CD4-positive, CD25-positive, alpha-beta regulatory T cell (primary cell): ENCODE results near the gene PHC2. TPM values are rescaled to one million over a fixed set of nuclear protein-coding genes. Genes with fewer than 3 reads are reported as not detected.
A peak's percentile ranks its signal among the peaks of the same experiment; 100 is the strongest.

Experiments
- ATAC-seq, 2 donors: fragments of 150-1000 bp; cut with Tn5 transposase; one replicate each; pipeline ENCODE4 v1.10.0; 2021; ENCODE audit warnings: low read depth in 2 of 2, moderate number of reproducible peaks in 2 of 2, moderate library complexity in 1 of 2
- DNase-seq, 3 donors: peaks; one replicate each; pipeline versions ENCODE4 v3.0.0 to v3.0.0-alpha.2; 2012 to 2022; ENCODE audit warnings: mixed read lengths in 1 of 3
- H3K27ac ChIP-seq: one replicate; pipeline ENCODE4 v1.7.0; 2013; ENCODE audit warnings: mild to moderate bottlenecking, low read length; ENCODE audit not compliant: insufficient read depth, poor library complexity, severe bottlenecking
- H3K27me3 ChIP-seq: one replicate; pipeline ENCODE4 v1.7.0; 2013; ENCODE audit warnings: low read length; ENCODE audit not compliant: control insufficient read depth, insufficient read depth
- H3K36me3 ChIP-seq: one replicate; pipeline ENCODE4 v1.7.0; 2013; ENCODE audit warnings: mild to moderate bottlenecking, low read length, moderate library complexity; ENCODE audit not compliant: control insufficient read depth, insufficient read depth
- H3K4me1 ChIP-seq: 2 replicates; pipeline ENCODE4 v1.7.0; 2013; ENCODE audit warnings: mild to moderate bottlenecking, low read length; ENCODE audit not compliant: insufficient read depth, control insufficient read depth, poor library complexity, severe bottlenecking
- H3K4me3 ChIP-seq: one replicate; pipeline ENCODE4 v1.7.0; 2013; ENCODE audit warnings: low read depth, mild to moderate bottlenecking, low read length, moderate library complexity
- H3K9me3 ChIP-seq, 2 experiments: 1 replicate in 1 of 2; 2 replicates in 1 of 2; pipeline ENCODE4 v1.7.0; 2013; ENCODE audit warnings: low read length in 2 of 2, mild to moderate bottlenecking in 1 of 2, moderate library complexity in 1 of 2; ENCODE audit not compliant: control insufficient read depth in 2 of 2
- H3K27ac Mint-ChIP-seq, 3 donors: one replicate each; pipeline ENCODE4 v1.8.0; 2020 to 2022; ENCODE audit warnings: mild to moderate bottlenecking in 3 of 3, mixed read lengths in 3 of 3, moderate library complexity in 2 of 3
- H3K27me3 Mint-ChIP-seq: one replicate; pipeline ENCODE4 v1.8.0; 2022; ENCODE audit warnings: mild to moderate bottlenecking, mixed read lengths
- H3K36me3 Mint-ChIP-seq: one replicate; pipeline ENCODE4 v1.8.0; 2020; ENCODE audit warnings: mixed read lengths
- H3K4me1 Mint-ChIP-seq, 4 donors: one replicate each; pipeline ENCODE4 v1.8.0; 2020 to 2022; ENCODE audit warnings: mixed read lengths in 4 of 4, mild to moderate bottlenecking in 1 of 4
- H3K4me3 Mint-ChIP-seq, 4 donors: one replicate each; pipeline ENCODE4 v1.8.0; 2020 to 2022; ENCODE audit warnings: mild to moderate bottlenecking in 4 of 4, mixed read lengths in 4 of 4, moderate library complexity in 3 of 4
- H3K9me3 Mint-ChIP-seq, 7 donors: one replicate each; pipeline ENCODE4 v1.8.0; 2020 to 2022; ENCODE audit warnings: mixed read lengths in 7 of 7, mild to moderate bottlenecking in 3 of 7, moderate library complexity in 2 of 7
- polyA plus RNA-seq, 4 donors: library from polyadenylated mRNA; unstranded; fragments of 300-500 nt; fragmentation: Illumina TruSeq; gene quantifications; one replicate each; pipeline ENCODE4 v1.2.3, GENCODE V29; 2021
- total RNA-seq: library from RNA; stranded (reverse); gene quantifications from one replicate; pipeline ENCODE4 v1.2.3, GENCODE V29; 2022

Gene PHC2
- total and polyA plus RNA-seq, 5 donors from 2014 or later: 9.7 to 34.8 (median 20.7) TPM

DNA sequence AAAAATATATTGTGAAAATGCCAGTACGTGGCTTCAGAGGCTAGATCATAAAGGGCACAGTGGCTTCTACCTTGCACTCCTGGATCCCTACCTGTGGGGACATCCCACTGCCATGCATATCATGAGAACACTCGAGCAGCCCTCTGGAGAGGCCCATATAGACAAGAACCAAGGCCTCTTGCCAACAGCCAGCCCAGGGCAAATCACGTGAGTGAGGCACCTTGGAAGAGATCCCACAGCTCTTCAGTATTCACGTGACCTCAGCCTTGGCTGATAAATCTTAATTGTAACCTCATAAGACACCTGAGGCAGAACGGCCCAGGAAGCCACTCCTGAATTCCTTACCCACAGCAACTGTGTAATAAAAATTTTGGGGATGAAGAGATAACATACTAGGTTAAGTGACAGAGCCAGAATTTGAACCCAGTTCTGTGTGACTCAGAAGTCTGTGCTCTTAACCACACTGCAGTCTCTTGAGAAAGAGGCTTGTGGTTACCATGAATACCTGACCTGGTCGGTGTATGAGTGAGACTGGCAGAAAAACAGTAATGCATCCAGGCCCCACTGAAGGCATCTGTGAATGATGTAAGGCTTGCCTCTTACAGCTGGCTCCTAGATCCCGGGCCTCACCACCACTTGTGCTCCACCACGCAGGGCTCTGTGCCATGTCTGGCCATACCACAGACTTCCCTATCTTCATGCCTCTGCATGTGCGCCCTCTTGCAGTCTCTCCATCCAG lies 103.1 kb downstream of the PHC2 start:
- no peaks in the 10 kb centered on the region for H3K9me3 Mint-ChIP-seq
- no peaks in the 10 kb centered on the region for H3K9me3 ChIP-seq
- H3K4me3 ChIP-seq: no peak overlapping the region
- H3K36me3 ChIP-seq: peaks cover 92% of the 10 kb centered on the region
- DNase-seq (no peak), ATAC-seq (no peak)
- no peaks in the 10 kb centered on the region for H3K4me1 Mint-ChIP-seq
- no peak overlapping the region for H3K27ac Mint-ChIP-seq
- H3K4me1 ChIP-seq: no peaks in the 10 kb centered on the region
- no peaks in the 10 kb centered on the region for H3K27me3 Mint-ChIP-seq
- H3K27me3 ChIP-seq: no peaks in the 10 kb centered on the region
- H3K4me3 Mint-ChIP-seq: no peak overlapping the region
- H3K27ac ChIP-seq: no peak overlapping the region
- H3K36me3 Mint-ChIP-seq: peaks cover 48% of the 10 kb centered on the region

DNA sequence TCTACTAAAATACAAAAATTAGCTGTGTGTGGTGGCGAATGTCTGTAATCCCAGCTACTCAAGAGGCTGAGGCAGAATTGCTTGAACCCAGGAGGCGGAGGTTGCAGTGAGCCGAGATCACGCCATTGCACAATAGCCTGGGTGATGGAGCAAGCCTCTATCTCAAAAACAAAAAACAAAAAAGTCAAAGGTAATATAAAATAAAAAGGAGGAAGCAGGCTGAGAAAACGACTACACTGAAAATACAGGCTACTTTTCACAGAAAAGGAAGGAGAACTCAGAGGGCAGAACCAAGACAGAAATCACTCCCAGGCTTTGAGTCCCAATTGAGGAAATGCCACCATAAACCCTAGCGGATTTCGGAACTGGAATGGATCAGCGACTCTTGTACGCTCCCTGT lies 104.1 kb downstream of the PHC2 start:
- Mint-ChIP-seq H3K27me3 (no peaks in the 10 kb centered on the region), H3K4me1 (no peaks in the 10 kb centered on the region), H3K27ac (no peak overlapping the region), H3K4me3 (no peak overlapping the region), H3K36me3 (peaks cover 43% of the 10 kb centered on the region), H3K9me3 (no peaks in the 10 kb centered on the region)
- Histone ChIP-seq H3K4me1 (no peaks in the 10 kb centered on the region), H3K27ac (no peak overlapping the region), H3K4me3 (no peak overlapping the region), H3K27me3 (no peaks in the 10 kb centered on the region), H3K36me3 (peaks cover 83% of the 10 kb centered on the region), H3K9me3 (no peaks in the 10 kb centered on the region)
- ATAC-seq: no peak
- no peak for DNase-seq

DNA sequence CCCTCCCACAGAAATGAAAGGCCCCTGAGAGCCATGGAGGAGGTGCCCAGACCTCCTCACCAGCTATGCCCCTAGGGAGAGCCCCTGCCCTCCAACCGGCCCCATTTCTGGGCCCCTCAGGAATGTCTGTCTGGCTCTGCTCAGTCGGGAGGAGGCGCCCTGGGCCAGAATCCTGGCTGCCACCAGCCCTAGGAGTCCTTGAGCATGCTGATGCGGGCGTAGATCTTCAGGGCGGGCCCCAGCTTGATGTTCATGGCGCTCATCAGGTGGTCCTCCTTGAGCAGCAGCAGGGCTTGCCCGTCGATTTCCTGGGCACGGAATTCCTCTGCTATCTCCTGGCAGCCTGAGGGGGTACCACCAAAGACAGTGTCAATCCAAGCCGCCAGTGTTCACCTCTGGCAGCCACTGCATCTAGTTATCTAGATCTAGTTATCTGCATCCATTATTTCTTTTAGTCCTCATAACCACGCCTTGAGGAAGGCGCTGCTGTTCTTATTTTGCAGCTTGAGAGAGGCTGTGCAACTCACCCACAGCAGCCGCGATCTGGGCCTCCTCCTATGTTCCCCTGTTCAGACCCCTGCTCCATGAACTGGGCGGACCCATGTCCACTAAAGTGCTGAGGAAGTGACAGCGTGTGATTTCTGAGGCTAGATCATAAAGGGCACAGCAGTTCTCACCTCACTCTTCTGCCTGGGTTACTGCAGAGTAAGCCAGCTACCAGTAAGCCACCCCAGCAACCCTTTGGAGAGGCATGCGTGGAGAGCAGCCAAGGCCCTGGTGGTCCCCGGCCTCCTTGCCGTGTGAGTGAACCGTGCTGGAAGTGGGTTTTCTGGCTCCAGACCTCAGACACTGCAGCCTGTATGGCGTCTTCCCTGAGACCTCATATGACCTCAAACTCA lies 106.0 kb downstream of the PHC2 start:
- peaks cover 38% of the 10 kb centered on the region for H3K36me3 Mint-ChIP-seq
- no peaks in the 10 kb centered on the region for H3K27me3 ChIP-seq
- no peaks in the 10 kb centered on the region for H3K4me1 ChIP-seq
- H3K4me3 ChIP-seq: no peak overlapping the region
- no peak overlapping the region for H3K4me3 Mint-ChIP-seq
- H3K9me3 ChIP-seq: no peaks in the 10 kb centered on the region
- peaks cover 64% of the 10 kb centered on the region for H3K36me3 ChIP-seq
- no peaks in the 10 kb centered on the region for H3K9me3 Mint-ChIP-seq
- no peak overlapping the region for H3K27ac ChIP-seq
- H3K27me3 Mint-ChIP-seq: no peaks in the 10 kb centered on the region
- no peak overlapping the region for H3K27ac Mint-ChIP-seq
- ATAC-seq: no peak
- no peaks in the 10 kb centered on the region for H3K4me1 Mint-ChIP-seq
- DNase-seq: no peak

DNA sequence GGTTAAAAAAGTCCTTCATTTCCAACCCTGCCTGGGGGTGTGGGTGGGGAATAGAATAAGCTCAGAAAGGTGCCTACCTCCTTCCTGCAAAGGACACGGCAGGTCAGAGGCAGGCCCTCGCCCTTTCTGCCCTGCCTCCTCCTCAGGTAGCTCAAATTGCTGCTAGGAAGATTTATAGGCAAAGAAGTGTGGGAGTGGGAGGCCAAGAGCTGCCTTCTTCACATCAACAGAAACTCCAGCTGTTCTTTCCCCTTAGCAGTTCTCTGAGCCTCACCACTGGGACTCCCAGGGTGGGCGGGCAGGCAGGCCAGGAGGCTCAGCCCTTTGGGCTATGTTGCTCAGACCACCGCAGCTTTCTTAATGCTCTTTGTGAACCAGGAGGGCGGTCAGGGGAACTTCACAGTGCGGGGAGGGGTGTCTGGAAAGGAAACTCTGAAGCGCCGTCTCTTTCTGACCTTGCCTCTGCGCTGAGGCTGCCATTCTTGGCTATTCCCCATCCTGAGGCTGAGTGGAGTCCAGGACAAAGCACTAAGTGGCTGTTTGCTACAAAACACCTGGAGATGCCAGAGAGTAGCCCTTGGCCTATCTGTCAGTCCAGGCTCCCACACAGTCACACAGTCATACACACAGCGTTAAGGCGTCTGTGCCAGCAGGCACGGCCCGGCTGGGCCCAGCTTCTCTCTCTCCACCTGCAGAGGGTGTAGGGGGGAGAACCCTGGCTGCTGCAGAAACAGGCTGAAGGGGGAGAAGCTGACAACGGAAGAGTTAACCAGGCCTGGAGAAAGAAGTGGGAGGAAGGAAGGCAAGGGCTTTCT lies 107.0 kb downstream of the PHC2 start:
- H3K9me3 Mint-ChIP-seq: no peaks in the 10 kb centered on the region
- no peaks in the 10 kb centered on the region for H3K4me1 ChIP-seq
- H3K4me3 ChIP-seq: no peak overlapping the region
- DNase-seq (no peak), ATAC-seq (no peak)
- no peak overlapping the region for H3K27ac ChIP-seq
- no peaks in the 10 kb centered on the region for H3K4me1 Mint-ChIP-seq
- H3K27me3 Mint-ChIP-seq: no peaks in the 10 kb centered on the region
- H3K27me3 ChIP-seq: no peaks in the 10 kb centered on the region
- H3K4me3 Mint-ChIP-seq: no peak overlapping the region
- H3K36me3 ChIP-seq: peaks cover 54% of the 10 kb centered on the region
- no peak overlapping the region for H3K27ac Mint-ChIP-seq
- H3K36me3 Mint-ChIP-seq: peaks cover 30% of the 10 kb centered on the region
- H3K9me3 ChIP-seq: no peaks in the 10 kb centered on the region

DNA sequence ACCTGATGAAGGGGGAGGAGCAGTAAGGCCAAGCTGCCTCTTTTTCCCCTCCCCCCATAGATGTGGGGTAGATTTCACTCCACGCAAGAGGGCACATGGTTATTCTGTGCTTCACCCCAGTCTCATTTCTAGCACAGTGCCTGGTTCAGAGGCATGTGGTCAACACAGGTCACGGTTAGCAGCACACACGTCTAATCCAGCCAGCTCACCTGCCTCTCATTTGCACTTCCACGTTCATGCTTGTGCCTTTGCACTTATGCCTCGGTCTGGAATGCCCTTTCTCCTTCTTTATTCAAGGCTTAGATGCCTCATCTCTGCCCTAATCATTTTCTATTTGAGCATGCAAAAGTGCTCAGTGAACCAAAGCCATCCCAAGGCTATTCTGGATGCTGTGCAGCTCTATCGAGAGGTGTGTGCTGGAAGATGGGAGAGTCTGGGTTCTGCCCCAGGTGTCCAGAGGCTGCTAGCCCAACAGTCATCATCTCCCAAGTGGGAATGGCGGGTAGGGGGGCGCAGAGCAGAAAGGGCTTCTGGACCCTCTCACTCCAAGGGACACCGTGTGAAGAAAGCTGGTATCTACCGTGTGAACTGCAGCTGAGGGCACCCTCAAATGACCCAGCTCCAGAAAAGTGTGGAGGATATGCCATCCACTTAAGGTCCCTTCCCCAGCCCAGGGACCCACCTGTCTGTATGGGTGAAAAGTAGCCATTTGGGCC lies 107.9 kb downstream of the PHC2 start:
- H3K36me3 ChIP-seq: peaks cover 45% of the 10 kb centered on the region
- H3K4me3 Mint-ChIP-seq: no peak overlapping the region
- H3K27ac Mint-ChIP-seq: no peak overlapping the region
- H3K36me3 Mint-ChIP-seq: peaks cover 23% of the 10 kb centered on the region
- H3K4me3 ChIP-seq: no peak overlapping the region
- H3K4me1 Mint-ChIP-seq: no peaks in the 10 kb centered on the region
- no peaks in the 10 kb centered on the region for H3K27me3 Mint-ChIP-seq
- ATAC-seq (no peak), DNase-seq (no peak)
- H3K27ac ChIP-seq: no peak overlapping the region
- H3K27me3 ChIP-seq: no peaks in the 10 kb centered on the region
- no peaks in the 10 kb centered on the region for H3K9me3 ChIP-seq
- H3K9me3 Mint-ChIP-seq: peaks cover 0 to 1% (median 0%) of the 10 kb centered on the region in 7 donors
- no peaks in the 10 kb centered on the region for H3K4me1 ChIP-seq

DNA sequence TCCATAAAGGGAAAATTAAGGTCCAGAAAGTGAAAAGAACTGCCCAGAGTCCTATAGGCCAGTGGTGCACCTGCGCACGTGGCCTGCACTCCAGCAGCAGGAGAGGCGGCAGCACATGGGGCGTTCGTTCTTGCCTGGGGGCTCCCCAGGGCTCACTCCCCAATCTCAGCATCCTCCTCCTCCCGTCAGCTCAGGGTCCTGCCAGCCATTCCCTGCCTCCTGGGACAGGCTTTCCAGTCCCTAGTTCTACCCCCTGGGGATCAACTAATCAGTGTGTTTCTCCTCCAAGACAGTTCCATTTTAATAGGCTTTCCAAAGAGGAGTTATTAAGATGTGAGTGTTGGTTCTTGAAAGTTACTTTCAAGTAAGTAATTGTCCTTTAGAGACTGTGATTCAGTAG lies 108.8 kb downstream of the PHC2 start:
- H3K9me3 ChIP-seq: no peaks in the 10 kb centered on the region
- ATAC-seq (no peak), DNase-seq (no peak)
- H3K27ac Mint-ChIP-seq: no peak overlapping the region
- H3K36me3 ChIP-seq: peaks cover 36% of the 10 kb centered on the region
- H3K4me3 Mint-ChIP-seq: no peak overlapping the region
- no peak overlapping the region for H3K4me3 ChIP-seq
- no peaks in the 10 kb centered on the region for H3K27me3 Mint-ChIP-seq
- H3K4me1 ChIP-seq: no peaks in the 10 kb centered on the region
- no peaks in the 10 kb centered on the region for H3K4me1 Mint-ChIP-seq
- H3K27me3 ChIP-seq: no peaks in the 10 kb centered on the region
- H3K9me3 Mint-ChIP-seq: peaks cover 0 to 1% (median 0%) of the 10 kb centered on the region in 7 donors
- H3K36me3 Mint-ChIP-seq: peaks cover 23% of the 10 kb centered on the region
- H3K27ac ChIP-seq: no peak overlapping the region

DNA sequence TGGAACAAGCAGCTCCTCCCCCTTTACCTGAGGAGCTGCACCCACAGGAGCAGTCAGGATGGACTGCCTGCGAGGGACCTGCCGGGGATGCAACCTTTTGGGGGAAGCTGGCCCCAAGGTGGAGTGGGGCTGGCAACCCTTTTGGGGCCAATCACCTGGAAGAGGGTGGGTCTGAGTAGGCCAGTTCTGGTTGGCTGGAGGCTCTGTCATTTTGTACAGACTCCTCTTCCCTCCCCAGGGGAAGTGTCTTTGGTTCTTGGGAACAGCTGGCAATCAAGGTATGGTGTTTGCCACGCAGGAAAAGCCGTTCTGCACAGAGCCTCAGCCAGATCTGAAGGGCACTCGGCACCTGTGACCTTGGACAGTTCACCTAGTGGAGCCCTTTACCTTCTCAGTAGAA lies 109.7 kb downstream of the PHC2 start:
- Histone ChIP-seq H3K27me3 (no peaks in the 10 kb centered on the region), H3K4me3 (no peak overlapping the region), H3K27ac (no peak overlapping the region), H3K36me3 (peaks cover 27% of the 10 kb centered on the region), H3K9me3 (no peaks in the 10 kb centered on the region), H3K4me1 (no peaks in the 10 kb centered on the region)
- ATAC-seq (no peak), DNase-seq (no peak)
- H3K9me3 Mint-ChIP-seq: peaks cover 0 to 1% (median 0%) of the 10 kb centered on the region in 7 donors
- H3K27ac Mint-ChIP-seq: peak overlapping the region in 1 of 3 donors; percentile 41
- no peak overlapping the region for H3K4me3 Mint-ChIP-seq
- H3K4me1 Mint-ChIP-seq: no peaks in the 10 kb centered on the region
- no peaks in the 10 kb centered on the region for H3K27me3 Mint-ChIP-seq
- H3K36me3 Mint-ChIP-seq: peaks cover 22% of the 10 kb centered on the region
